T-helper 2 cell treated with Interferon-gamma antibody and Interleukin-4, amounts not matched to agents 100 ng/mL and 5 ng/mL, for 36 hours (primary cell): ENCODE measurements around the gene ALDH3B1. TPM values are rescaled to one million over a fixed set of nuclear protein-coding genes. Genes with fewer than 3 reads are reported as not detected.

ENCODE experiments used
- intact Hi-C: fragments of 100-400 bp; cut with micrococcal nuclease; formaldehyde crosslinking; loops from one replicate; pipeline ENCODE4 v1.15.1; 2023
- total RNA-seq: library from RNA; stranded (reverse); gene quantifications from 2 replicates; pipeline ENCODE4 v1.2.3, GENCODE V29; 2022

Gene ALDH3B1
- total RNA-seq, 1 donor from 2014 or later = not detected

DNA sequence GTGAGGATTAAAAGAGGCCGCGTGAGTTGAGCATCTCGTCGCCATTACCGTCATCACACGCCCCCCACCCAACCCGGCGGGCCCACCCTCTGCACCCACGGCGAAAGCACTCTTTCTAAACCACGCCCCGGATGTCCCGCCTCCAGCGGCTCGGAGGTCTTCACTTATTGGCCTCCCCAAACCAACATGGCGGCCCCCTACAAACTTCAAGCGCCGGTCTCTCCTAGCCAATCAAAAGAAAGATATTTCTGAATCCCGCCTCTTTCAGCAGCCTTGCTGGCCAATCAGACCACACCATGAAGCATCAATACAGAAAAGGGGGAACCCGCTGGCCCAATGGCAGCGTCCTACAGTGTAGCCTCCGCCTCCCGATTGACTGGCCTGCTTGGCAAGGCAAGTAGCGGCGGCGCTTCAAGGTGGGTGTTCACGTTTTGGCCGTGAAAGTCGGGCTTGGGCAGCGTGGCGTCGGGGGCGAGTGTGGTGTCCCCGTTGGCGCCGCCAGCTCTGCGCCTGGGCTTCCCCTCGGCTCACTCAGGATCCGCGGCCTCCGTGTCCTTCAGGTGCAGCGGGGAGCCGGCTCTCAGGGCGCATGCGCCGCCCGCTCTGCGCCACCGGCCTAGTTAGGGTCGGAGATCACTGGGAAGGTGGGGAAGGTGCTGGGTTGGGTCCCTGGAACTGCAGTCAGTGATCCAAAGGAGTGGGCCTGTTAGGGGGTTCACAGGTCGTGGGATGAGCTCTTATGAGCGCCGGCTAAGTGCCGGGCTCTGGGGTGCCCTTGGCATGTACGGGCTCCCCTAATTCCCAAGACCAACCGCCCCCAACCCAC is 20.4 kb downstream of the ALDH3B1 start, which contains the start of gene NDUFS8:
Gene NDUFS8, plus strand, starts transcription at position 364 of the 826 bp plus-strand sequence. CDS start 1,471 bp downstream, outside the sequence.
- intact Hi-C loops = loop anchor here (1.0 to 10.0 kb wide), 4 partner anchors 10 to 430 kb away; partner anchors contain the start of genes CHKA, KMT5B and PPP6R3

DNA sequence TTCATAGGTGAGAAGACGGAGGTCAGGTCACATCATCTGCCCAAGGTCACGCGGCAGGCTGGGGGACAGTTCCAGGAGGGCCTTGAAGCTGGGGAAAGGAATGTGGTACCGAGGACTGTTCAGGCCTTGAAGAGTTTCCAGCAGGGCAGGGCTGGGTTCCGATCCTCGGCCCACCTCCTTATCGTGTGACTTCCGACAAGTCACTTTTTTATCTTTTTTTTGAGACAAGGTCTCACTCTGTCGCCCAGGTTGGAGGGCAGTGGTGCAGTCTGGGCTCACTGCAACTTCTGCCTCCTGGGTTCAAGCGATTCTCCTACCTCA is 21.0 kb downstream of the ALDH3B1 start:
- intact Hi-C loops = loop anchor here (2.0 to 10.0 kb wide), 2 partner anchors 90 to 184 kb away; partner anchors contain the start of genes CHKA and KMT5B

DNA sequence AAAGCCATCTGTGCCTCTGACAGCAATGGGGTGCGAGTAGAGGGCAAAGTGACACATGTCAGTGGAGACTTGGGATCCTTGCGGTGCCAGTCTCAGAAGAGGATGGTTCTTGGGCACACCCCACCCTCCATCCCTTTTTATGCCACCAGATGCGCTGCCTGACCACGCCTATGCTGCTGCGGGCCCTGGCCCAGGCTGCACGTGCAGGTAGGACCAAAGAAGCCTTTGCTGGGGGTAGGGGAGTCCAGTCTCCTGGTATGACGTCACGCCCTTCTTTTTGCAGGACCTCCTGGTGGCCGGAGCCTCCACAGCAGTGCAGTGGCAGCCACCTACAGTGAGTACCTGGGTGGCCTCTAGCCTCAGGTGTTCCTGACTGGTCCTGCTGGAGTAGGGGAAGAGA is 21.9 kb downstream of the ALDH3B1 start:
- intact Hi-C loops = loop anchor here (10.0 kb wide), 1 partner anchor 183 kb away; the partner anchor contains the start of gene KMT5B

DNA sequence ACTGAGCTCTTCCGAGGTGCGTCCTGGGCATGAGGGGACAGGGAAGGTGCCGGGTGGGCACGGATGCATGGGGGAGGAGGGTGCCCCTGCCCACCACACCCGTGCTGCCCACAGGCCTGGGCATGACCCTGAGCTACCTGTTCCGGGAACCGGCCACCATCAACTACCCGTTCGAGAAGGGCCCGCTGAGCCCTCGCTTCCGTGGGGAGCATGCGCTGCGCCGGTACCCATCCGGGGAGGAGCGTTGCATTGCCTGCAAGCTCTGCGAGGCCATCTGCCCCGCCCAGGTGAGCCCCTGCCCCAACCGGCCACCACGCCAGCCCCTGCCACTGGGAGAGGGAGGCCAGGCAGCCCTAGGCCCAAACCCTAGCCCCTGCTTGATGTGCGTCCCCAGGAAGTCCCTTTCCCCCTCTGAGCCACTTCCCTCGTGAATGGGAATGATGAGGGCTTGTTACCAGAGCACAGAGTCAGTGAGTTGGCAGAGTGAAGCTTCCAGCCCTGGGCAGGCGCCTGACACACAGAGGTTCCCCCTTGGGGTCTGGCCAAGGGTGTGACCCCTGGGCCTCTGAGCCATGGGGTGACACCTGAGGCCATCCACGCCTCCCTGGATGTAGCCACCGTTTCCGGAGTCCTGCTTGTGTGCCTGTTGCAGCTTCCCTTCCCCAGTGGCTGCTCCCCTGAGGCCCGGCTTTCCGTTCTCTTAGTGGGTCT is 23.0 kb downstream of the ALDH3B1 start:
- intact Hi-C loops = loop anchor here (10.0 kb wide), 1 partner anchor 182 kb away; the partner anchor contains the start of gene KMT5B

DNA sequence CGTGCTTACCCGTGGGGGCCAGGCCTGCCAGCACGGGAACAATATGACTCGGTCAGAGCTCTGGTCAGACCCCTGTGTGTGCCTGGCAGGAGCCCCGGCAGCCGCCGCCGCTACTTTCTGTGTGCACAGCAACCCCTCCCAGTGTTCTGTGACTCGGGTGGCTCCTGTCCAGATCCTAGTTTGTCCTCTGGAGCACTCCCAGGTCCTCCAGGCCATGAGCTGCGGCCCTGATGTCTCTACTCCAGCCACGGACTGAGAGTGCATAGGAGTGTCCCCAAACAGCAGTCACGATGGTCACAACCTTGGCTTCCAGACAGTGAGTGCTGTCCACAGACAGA is 23.6 kb downstream of the ALDH3B1 start:
- intact Hi-C loops = loop anchor here (10.0 kb wide), 1 partner anchor 181 kb away; the partner anchor contains the start of gene KMT5B

DNA sequence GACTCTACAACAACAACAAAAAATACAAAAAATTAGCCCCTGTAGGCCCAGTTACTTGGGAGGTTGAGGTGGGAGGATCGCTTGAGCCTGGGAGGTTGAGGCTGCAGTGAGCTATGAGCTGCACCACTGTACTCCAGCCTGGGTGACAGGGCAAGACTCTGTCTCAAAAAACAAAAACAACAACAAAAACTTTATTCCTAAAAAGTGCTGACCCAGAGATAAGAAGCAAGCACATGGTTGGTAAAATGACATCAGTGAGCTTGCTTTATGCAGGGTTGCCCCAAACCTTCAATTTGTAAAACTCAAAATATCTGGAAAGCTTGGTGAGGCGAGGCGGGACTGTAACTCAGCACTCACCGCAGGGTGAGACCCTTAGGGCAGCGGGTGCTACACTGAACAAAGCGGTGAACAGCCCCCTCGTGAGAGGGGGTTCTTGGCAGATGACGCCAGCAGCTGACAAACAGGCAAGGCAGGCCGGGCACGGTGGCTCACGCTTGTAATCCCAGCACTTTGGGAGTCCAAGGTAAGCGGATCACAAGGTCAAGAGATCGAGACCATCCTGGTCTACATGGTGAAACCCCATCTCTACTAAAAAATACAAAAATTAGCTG is 25.2 kb downstream of the ALDH3B1 start:
- intact Hi-C loops = loop anchor here (10.0 kb wide), 1 partner anchor 179 kb away; the partner anchor contains the start of gene KMT5B

DNA sequence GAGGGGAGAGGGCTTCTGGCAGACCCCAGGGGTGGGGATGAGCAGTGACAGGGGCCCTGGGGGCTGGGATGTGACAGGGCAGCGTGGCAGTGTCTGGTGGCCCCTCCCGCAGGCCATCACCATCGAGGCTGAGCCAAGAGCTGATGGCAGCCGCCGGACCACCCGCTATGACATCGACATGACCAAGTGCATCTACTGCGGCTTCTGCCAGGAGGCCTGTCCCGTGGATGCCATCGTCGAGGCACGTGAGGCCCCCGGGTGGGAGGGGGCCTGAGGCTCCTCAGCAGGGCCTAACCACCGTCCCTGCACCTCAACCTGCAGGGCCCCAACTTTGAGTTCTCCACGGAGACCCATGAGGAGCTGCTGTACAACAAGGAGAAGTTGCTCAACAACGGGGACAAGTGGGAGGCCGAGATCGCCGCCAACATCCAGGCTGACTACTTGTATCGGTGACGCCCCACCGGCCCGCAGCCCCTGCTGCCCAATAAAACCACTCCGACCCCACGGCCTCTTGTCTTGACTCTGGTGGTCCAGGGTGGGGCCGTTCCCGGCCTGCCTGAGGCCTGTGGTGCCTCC is 26.1 kb downstream of the ALDH3B1 start:
- intact Hi-C loops = loop anchor here (10.0 kb wide), 1 partner anchor 179 kb away; the partner anchor contains the start of gene KMT5B

DNA sequence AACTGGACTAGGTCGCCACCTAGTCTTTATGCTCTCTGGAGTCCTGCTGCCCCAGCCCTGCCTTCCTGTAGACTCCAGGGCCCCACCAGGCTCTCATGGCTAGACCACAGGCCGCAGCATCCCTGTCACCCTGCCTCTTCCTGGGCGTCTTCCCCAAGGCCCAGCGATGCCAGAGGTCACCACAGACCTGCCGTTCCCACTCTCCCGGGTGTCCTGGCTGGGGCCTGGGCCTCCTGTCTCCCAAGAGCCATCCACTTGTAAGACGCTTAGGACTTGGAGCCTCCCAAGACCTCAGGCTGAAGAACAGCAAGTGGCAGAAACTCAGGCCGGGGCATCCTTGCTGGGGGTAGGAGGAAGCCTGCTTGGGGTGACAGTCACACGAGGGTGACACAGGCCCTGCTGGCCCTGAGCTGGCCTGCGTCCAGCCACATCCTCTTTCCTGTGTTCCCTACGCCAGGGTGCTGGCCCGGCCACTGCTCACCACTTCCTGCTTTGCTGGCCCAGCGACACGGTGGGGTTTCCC is 26.7 kb downstream of the ALDH3B1 start:
- intact Hi-C loops = loop anchor here (10.0 kb wide), 1 partner anchor 178 kb away; the partner anchor contains the start of gene KMT5B

DNA sequence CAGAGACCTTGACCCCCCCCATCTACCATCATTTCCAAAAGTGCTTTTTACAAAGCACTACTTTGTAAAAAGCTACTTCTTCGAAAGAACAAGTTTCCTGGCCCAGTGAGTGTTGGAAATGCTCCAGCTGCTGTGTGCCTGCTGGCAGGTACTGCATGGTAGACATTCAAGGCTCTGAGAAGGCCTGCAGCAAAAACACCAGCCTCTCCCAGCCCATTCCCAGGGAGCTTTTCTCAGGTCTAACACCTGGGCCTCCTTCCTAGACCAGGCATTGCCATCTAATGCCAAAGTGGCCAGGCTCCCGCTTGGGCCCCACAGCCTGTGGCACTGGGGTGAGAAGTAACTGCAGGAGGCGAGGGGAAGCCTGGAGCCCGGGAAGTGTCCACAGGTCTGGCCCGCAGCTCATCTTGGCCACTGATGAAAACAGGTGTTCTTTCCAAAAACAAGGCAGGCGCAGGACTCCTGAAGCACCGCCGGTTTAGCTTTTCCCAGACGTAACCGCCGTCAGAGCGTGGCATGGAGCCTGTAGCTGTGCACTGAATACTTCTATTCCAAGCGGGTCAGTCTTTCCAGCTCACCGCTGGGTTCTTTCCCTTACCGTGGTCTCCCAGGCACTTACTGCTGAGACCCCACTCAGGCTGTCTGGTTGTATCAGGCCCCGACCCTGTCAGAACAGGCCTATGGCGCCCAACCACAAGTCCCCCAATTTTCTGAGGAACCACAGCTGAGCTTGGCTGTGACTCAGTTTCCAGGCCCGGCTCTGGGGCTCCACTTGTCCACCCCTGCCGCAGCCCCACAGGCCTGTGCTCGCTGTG is 27.5 kb downstream of the ALDH3B1 start:
- intact Hi-C loops = loop anchor here (10.0 kb wide), 1 partner anchor 177 kb away; the partner anchor contains the start of gene KMT5B

DNA sequence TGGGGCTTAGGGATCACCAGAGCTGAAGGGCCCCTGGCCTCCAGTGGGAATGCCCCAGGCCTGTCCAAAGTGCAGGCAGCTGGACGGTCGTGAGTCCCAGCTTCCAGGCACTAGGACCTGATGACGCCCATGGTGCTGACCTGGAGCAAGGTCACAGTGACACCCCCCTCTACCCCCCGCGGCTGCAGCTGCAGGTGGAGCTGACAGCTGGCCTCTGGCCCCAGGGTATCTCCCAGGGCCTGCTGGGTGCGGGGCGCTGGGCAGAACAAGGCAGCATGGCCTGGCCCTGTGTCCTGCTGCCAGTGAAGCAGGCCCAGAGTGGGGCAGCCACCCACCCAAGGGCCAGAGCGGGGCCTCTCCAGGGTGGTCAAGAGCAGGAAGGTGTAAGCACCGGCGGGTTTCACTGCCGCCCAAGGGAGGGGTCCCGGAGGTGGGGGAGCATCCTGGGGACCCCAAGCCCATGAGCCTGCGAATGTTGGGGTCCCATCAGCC is 28.1 kb downstream of the ALDH3B1 start:
- intact Hi-C loops = loop anchor here (10.0 kb wide), 1 partner anchor 177 kb away; the partner anchor contains the start of gene KMT5B

DNA sequence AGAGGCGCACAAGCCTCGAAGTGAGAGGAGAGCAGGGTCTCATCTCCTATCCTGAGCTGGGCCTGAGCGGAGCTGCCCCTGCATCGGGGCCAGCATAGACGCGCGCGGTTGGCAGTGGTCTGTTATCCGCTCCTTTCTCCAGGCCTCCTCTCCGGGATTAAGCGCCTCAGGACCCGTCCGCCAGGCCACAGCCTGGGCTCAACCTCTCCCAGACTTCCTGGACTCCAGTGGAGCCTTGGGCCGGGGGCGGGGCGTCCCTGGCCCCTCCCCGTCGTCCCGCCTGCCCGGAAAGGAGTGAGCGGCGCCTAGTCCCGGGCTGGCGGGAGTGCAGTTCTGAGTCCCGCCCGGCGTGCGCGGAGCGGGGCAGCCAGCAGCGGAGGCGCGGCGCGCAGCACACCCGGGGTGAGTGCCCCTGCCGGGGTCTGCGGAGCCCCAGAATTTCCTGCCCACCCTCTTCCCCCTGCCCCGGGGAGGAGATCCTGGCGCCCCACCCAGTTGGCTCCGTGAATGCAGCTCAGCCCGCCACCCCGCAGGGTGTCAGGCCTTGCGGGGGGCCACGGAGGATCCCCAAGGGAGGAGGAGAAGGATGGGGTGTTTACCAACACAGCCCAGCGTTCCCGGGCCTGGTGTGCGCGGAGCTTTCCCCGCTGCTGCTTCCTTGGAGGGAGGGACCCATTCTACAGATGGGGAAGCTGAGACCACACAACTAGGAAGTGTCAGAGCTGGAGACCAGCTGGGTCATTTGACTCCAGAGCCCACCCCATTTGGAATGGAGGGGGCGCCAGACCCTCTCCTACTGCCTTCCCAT is 28.8 kb downstream of the ALDH3B1 start, which contains the start of gene TCIRG1:
Gene TCIRG1, plus strand, starts transcription at position 308 of the 808 bp plus-strand sequence. CDS start 2,247 bp downstream, outside the sequence.
- intact Hi-C loops = loop anchor here (10.0 kb wide), 1 partner anchor 176 kb away; the partner anchor contains the start of gene KMT5B

DNA sequence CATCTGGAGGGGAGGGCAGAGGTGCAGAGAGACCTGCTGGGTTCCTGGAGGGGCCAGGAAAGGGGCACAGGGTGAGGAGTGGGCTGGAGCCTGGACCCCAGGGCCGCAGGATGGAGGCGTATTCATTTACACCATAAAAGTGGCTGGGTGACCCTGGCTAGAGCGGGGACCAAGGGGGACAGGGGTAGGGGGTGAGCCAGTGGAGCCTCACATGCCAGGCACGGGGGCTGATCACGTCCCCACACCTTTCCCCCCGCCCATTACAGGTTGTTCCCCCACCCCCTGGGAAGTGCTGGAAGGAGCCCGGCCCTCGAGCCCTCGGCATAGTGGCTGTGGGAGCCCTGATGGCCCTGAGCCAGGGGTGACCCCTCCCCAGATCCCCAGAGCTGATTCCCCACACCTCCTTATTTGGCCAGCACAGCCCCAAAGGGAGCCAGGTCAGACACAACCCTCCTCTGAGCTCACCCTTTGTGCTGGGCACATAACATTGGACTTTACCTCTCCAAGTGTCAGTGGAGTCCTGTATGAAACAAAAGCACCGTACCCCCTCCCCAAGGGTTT is 29.5 kb downstream of the ALDH3B1 start:
- intact Hi-C loops = loop anchor here (1.0 to 10.0 kb wide), 2 partner anchors 9 to 175 kb away; partner anchors contain the start of genes KMT5B and NDUFS8

DNA sequence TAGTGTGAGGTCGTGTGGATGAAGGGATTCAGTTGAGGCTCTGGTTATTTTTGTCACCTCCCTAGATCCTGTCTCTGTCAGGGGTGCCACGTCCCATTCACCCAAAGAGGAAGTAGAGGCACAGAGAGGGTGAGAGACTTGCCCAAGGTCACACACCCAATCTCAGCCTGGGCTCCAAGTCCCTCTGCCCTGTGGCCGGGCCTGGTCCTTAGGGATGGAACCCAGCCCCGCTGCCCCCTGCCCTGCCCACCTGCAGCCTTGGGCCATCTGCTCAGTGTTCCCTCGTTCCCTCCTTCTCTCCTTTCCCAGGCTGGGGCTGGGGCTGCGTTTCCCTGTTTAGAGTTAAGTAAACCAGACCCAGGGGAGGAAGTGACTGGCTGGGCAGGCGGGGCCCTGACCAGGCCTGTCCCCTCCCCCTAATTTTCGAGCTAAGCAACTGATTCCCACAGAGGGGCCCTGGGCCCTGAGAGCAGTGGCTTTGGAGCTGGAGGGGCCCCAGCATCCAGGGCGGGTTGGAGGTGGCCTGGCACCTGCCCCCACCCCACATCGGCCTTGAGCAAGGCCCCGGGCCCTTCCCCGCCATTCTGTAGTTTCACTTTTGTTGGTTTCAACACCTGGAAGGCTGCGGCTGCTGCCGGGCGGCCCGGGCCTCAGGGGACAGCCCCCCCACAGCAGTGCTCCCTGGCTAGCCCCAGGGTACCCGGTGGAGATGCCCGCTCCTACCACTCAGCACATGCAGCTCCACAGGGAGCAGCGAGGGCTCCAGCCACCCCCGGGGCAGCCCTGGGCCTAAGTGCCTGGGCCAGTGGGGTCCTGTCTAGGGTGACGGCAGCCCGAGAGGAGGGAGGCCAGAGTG is 30.2 kb downstream of the ALDH3B1 start:
- intact Hi-C loops = loop anchor here (1.0 kb wide), 1 partner anchor 10 kb away; the partner anchor contains the start of gene NDUFS8

DNA sequence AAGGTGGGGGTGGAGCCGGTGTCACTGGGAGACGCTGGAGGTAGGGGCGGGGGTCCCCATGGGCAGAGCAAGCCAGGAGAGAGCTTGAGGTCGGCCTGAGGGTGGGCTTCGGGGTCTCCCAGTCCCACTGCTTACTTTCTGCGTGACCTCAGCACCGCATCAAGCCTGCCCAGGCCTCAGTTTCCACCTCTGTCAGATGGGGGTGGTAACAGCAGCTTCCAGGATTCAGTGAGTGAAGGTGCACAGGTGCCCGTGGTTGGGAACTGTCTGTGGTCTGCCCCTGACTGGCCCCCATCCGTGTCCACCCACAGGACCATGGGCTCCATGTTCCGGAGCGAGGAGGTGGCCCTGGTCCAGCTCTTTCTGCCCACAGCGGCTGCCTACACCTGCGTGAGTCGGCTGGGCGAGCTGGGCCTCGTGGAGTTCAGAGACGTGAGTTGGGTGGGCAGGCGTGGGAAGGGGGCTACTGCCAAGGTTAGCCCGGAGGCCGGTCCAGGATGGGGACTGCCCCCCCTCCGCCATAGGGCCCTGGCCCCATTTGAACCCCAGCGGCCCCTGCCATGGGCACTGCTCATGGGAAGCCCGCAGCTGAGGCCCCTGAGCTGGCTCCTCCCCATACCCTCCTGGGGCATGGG is 30.9 kb downstream of the ALDH3B1 start:
- intact Hi-C loops = loop anchor here (1.0 kb wide), 1 partner anchor 11 kb away; the partner anchor contains the start of gene NDUFS8

DNA sequence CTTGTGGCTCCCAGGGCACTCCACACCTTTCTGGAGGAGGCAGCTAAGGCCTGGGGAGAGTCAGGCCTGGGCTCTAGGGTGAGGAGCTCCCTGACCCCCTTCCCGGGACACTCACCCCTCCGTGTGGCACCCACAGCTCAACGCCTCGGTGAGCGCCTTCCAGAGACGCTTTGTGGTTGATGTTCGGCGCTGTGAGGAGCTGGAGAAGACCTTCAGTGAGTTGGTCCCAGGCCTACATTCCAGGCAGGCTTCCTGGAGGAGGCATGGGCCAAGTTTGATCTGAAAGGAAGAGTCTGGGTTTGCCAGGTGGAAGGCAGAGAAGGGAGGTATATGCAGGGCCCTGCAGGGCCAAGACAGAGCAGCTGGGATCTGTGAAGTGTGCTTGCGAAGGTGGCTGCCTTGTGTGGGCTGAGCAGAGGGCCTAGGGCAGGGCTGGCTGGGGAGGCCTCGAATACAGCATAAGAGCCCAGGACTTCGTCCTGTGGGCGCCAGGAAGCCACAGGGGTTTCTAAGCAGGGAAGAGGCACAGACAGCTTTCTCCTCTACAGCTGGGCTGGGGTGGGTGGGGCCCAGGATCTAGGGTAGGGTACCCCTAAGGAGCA is 31.6 kb downstream of the ALDH3B1 start:
- intact Hi-C loops = no loop called here
